H1 (cell line): ENCODE measurements around the gene SIX3. TPM values are rescaled to one million over a fixed set of nuclear protein-coding genes. Genes with fewer than 3 reads are reported as not detected.

Experiments
- CTCF ChIA-PET: fragments of 300-600 bp; sonication (Branson Sonifier 250); formaldehyde crosslinking; loops from one replicate; lab custom pipeline; 2021; ENCODE audit not compliant: partially characterized antibody; lab: Charles Lee
- POLR2A ChIA-PET: fragments of 300-600 bp; sonication (Branson Sonifier 250); formaldehyde crosslinking; loops from one replicate; lab custom pipeline; 2021; ENCODE audit warnings: inconsistent platforms; ENCODE audit not compliant: partially characterized antibody; lab: Charles Lee
- DNase-seq, 2 experiments: peaks; one replicate each; pipeline versions ENCODE4 v3.0.0 to v3.0.0-alpha.2; 2010 to 2022; ENCODE audit warnings: low spot score in 2 of 2, low read depth in 1 of 2, mixed read lengths in 1 of 2
- FAIRE-seq: peaks from 2 replicates; lab custom pipeline; 2011; peaks lifted over from hg19 to GRCh38; lab: Jason Lieb, UNC
- H2AFZ ChIP-seq: 2 replicates; pipeline ENCODE4 v1.8.1; 2012; ENCODE audit warnings: low read length, inconsistent platforms
- H2AK5ac ChIP-seq: 2 replicates; pipeline ENCODE4 v1.6.1; 2013; ENCODE audit warnings: low read depth, low read length
- H2BK120ac ChIP-seq: replicated peaks from 2 replicates; pipeline ENCODE3; 2013; ENCODE audit warnings: low read depth, low read length, inconsistent platforms
- H2BK12ac ChIP-seq: 2 replicates; pipeline ENCODE4 v1.6.1; 2013; ENCODE audit warnings: low read depth, low read length
- H2BK15ac ChIP-seq: 2 replicates; pipeline ENCODE4 v1.6.1; 2013; ENCODE audit warnings: low read length
- H2BK20ac ChIP-seq: 2 replicates; pipeline ENCODE4 v1.6.1; 2013; ENCODE audit warnings: low read length
- H2BK5ac ChIP-seq: 2 replicates; pipeline ENCODE4 v1.6.1; 2013; ENCODE audit warnings: low read depth, low read length
- H3K14ac ChIP-seq: 2 replicates; pipeline ENCODE4 v1.6.1; 2013; ENCODE audit warnings: inconsistent platforms; ENCODE audit not compliant: insufficient read length
- H3K18ac ChIP-seq: 2 replicates; pipeline ENCODE4 v1.6.1; 2013; ENCODE audit warnings: low read length; ENCODE audit errors: extremely low read depth
- H3K23ac ChIP-seq: 2 replicates; pipeline ENCODE4 v1.6.1; 2013; ENCODE audit warnings: inconsistent platforms; ENCODE audit not compliant: insufficient read length
- H3K23me2 ChIP-seq: 2 replicates; pipeline ENCODE4 v1.6.1; 2013; ENCODE audit warnings: low read depth, low read length
- H3K27ac ChIP-seq: 2 replicates; pipeline ENCODE4 v1.6.1; 2011; ENCODE audit warnings: low read depth, low read length, inconsistent platforms
- H3K27me3 ChIP-seq, 4 experiments: replicated peaks in 1 of 4; 1 replicate in 1 of 4; 2 replicates in 3 of 4; pipeline versions ENCODE4 v1.6.1 to v1.8.1; 2011 to 2013; ENCODE audit warnings: low read length in 3 of 4, mild to moderate bottlenecking in 3 of 4, inconsistent platforms in 2 of 4, mixed read lengths in 2 of 4, moderate library complexity in 1 of 4; ENCODE audit not compliant: control insufficient read depth in 3 of 4, insufficient read depth in 3 of 4; ENCODE audit errors: extremely low read depth in 1 of 4
- H3K36me3 ChIP-seq, 4 experiments: 2 replicates each; pipeline versions ENCODE4 v1.6.1 to v1.8.1; 2011 to 2013; ENCODE audit warnings: mild to moderate bottlenecking in 4 of 4, low read length in 3 of 4, moderate library complexity in 2 of 4, control low read depth in 1 of 4, inconsistent platforms in 1 of 4; ENCODE audit not compliant: insufficient read depth in 4 of 4, control insufficient read depth in 2 of 4
- H3K4ac ChIP-seq: replicated peaks from 2 replicates; pipeline ENCODE3; 2013; ENCODE audit warnings: low read length, low read depth, mixed read lengths, inconsistent platforms; ENCODE audit not compliant: insufficient read length
- H3K4me1 ChIP-seq, 4 experiments: replicated peaks in 1 of 4; 1 replicate in 1 of 4; 2 replicates in 3 of 4; pipeline versions ENCODE4 v1.6.1 to v1.8.1; 2011 to 2013; ENCODE audit warnings: low read length in 3 of 4, inconsistent platforms in 2 of 4, mixed read lengths in 1 of 4; ENCODE audit not compliant: insufficient read depth in 4 of 4, control insufficient read depth in 3 of 4
- H3K4me2 ChIP-seq, 2 experiments: 2 replicates each; pipeline versions ENCODE4 v1.6.1 to v1.8.1; 2011 to 2013; ENCODE audit warnings: low read depth in 2 of 2, low read length in 2 of 2, control low read depth in 1 of 2, inconsistent platforms in 1 of 2, mild to moderate bottlenecking in 1 of 2; ENCODE audit not compliant: insufficient read depth in 1 of 2
- H3K4me3 ChIP-seq, 4 experiments: fragments of 200-600, 300-600 bp in 1 of 4; sonication (generic), shearing (Covaris generic), sonication (Bioruptor Twin) in 1 of 4; 2 replicates each; pipeline versions ENCODE4 v1.5.1 to v1.8.1; 2011 to 2016; ENCODE audit warnings: low read length in 4 of 4, low read depth in 3 of 4, control low read depth in 2 of 4, inconsistent platforms in 2 of 4, mild to moderate bottlenecking in 2 of 4, mixed read lengths in 1 of 4, moderate library complexity in 1 of 4; ENCODE audit not compliant: insufficient read depth in 2 of 4; ENCODE audit errors: extremely low read depth in 1 of 4
- H3K56ac ChIP-seq: replicated peaks from 2 replicates; pipeline ENCODE3; 2013; ENCODE audit warnings: low read depth, mild to moderate bottlenecking, mixed read lengths, low read length, inconsistent platforms; ENCODE audit not compliant: insufficient read length
- H3K79me1 ChIP-seq: 2 replicates; pipeline ENCODE4 v1.6.1; 2013; ENCODE audit warnings: low read depth, low read length, control low read depth
- H3K79me2 ChIP-seq, 2 experiments: 2 replicates each; pipeline versions ENCODE4 v1.6.1 to v1.8.1; 2012 to 2013; ENCODE audit warnings: low read length in 2 of 2, mild to moderate bottlenecking in 2 of 2, inconsistent platforms in 1 of 2; ENCODE audit not compliant: insufficient read depth in 2 of 2, control insufficient read depth in 1 of 2
- H3K9ac ChIP-seq, 4 experiments: replicated peaks in 1 of 4; 1 replicate in 1 of 4; 2 replicates in 3 of 4; pipeline versions ENCODE4 v1.6.1 to v1.8.1; 2011 to 2013; ENCODE audit warnings: low read depth in 3 of 4, low read length in 3 of 4, control low read depth in 2 of 4, mild to moderate bottlenecking in 2 of 4, moderate library complexity in 2 of 4, inconsistent platforms in 1 of 4; ENCODE audit errors: extremely low read depth in 1 of 4
- H3K9me3 ChIP-seq, 2 experiments: 2 replicates each; pipeline versions ENCODE4 v1.6.1 to v1.8.1; 2012 to 2013; ENCODE audit warnings: mild to moderate bottlenecking in 2 of 2, moderate library complexity in 2 of 2, control low read depth in 1 of 2, inconsistent platforms in 1 of 2, low read depth in 1 of 2, low read length in 1 of 2, mixed read lengths in 1 of 2; ENCODE audit not compliant: insufficient read depth in 2 of 2
- H4K20me1 ChIP-seq, 2 experiments: replicated peaks in 1 of 2; 2 replicates each; pipeline versions ENCODE3 to v1.8.1; 2011 to 2013; ENCODE audit warnings: inconsistent platforms in 2 of 2, low read length in 2 of 2, mild to moderate bottlenecking in 1 of 2; ENCODE audit not compliant: insufficient read depth in 2 of 2, control insufficient read depth in 1 of 2
- H4K5ac ChIP-seq: 2 replicates; pipeline ENCODE4 v1.6.1; 2013; ENCODE audit warnings: low read length, low read depth, mixed read lengths, inconsistent platforms; ENCODE audit not compliant: insufficient read length
- H4K8ac ChIP-seq: 2 replicates; pipeline ENCODE4 v1.8.0; 2013; ENCODE audit warnings: mild to moderate bottlenecking, moderate library complexity, low read length, inconsistent platforms; ENCODE audit not compliant: insufficient read depth; ENCODE audit errors: extremely low read depth
- H4K91ac ChIP-seq: replicated peaks from 2 replicates; pipeline ENCODE3; 2013; ENCODE audit warnings: low read length, mixed read lengths, inconsistent platforms; ENCODE audit not compliant: insufficient read length
- RAD21 ChIP-seq, 2 experiments: IDR thresholded peaks in 1 of 2; conservative IDR thresholded peaks in 1 of 2; 2 replicates each; pipeline ENCODE4 v1.6.1; 2011; ENCODE audit warnings: low read depth in 2 of 2, low read length in 2 of 2, improper control_type of control experiment in 1 of 2, inconsistent platforms in 1 of 2, mild to moderate bottlenecking in 1 of 2, moderate library complexity in 1 of 2
- SUZ12 ChIP-seq: fragments of 200-600 bp; sonication (generic); IDR thresholded peaks from 2 replicates; pipeline ENCODE4 v1.6.1; 2012; ENCODE audit warnings: mild to moderate bottlenecking, inconsistent platforms, low read length, moderate library complexity, mixed read lengths
- WGBS, 2 experiments: shearing (Covaris generic) in 1 of 2; methylation state at CpG; one replicate each; pipeline versions ENCODE4 v1.1.6 to v1.1.7; 2013 to 2015; ENCODE audit warnings: low lambda C conversion rate in 2 of 2, mixed read lengths in 2 of 2, inconsistent platforms in 1 of 2, low coverage in 1 of 2, missing lambda C conversion rate in 1 of 2; ENCODE audit not compliant: insufficient replicate concordance in 2 of 2, insufficient coverage in 1 of 2, insufficient read length in 1 of 2; ENCODE audit errors: extremely low coverage in 1 of 2, missing lambda C conversion rate in 1 of 2; 5-methylcytosine and 5-hydroxymethylcytosine counted together
- polyA plus RNA-seq, 7 experiments: library from polyadenylated mRNA; depleted of rRNA in 3 of 7; stranded (reverse) in 5 of 7; unstranded in 2 of 7; fragments of >200 nt in 5 of 7; fragments of 200-250 nt in 2 of 7; gene quantifications; 1 replicate in 5 of 7; 2 replicates in 1 of 7; 4 replicates in 1 of 7; pipeline versions ENCODE4 v1.2.1 to v1.2.3, GENCODE V29; 2011 to 2013; ENCODE audit warnings: missing spikeins in 2 of 7, mixed read lengths in 2 of 7
- total RNA-seq: library from RNA; stranded (reverse); fragmentation: NEBNext Ultra II Directional; extraction: Animal tissue kit (Norgen Biotek cat#: 25700); gene quantifications from 2 replicates; pipeline ENCODE4 v1.2.1, GENCODE V29; 2021
- TF ChIP-seq, protein P1 (sequence below), 3 experiments: IDR thresholded peaks; 1 replicate in 2 of 3; 2 replicates in 1 of 3; pipeline versions ENCODE4 v1.5.1 to v1.6.1; 2011; ENCODE audit warnings: low read length in 3 of 3, mild to moderate bottlenecking in 3 of 3, inconsistent platforms in 2 of 3, low read depth in 1 of 3, moderate library complexity in 1 of 3; ENCODE audit not compliant: insufficient read depth in 1 of 3; ENCODE audit errors: control extremely low read depth in 1 of 3

Gene SIX3
- total and polyA plus RNA-seq, 2 of the 8 experiments (the other 6 are each of a cell fraction or from before 2014, with no cell fraction given): 0.02 to 0.19 TPM

DNA sequence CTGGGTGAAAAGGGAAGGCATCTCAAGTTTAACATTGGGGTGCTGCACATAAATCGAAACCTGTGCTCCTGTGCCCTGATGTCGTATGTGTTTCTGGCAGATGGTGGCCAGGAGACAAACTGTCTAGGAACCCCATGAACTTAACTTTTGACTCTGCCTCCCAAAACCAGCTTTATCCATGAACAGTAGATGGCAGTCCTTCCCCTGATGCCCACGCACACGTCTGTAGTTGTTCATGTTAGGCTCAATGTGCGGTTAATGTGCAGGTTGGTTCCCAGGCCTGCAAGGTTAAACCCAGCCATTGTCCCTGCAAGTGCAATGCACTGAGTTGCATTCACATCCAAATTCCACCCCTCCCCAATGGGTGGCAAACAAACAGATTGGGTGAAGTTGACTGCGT is 44.1 kb upstream of the SIX3 start:
- H3K23me2 ChIP-seq: no peaks in the 10 kb centered on the region

More for the DNA sequence above, 44.1 kb upstream of the SIX3 start:
- Histone ChIP-seq H3K14ac (no peak overlapping the region), H3K9ac (no peak overlapping the region), H3K4me3 (no peak overlapping the region), H3K79me1 (no peaks in the 10 kb centered on the region), H3K9me3 (0 out of 4 replicates have a peak, but pooled peaks cover 0 to 2% of the 10 kb centered on the region in 2 experiments), H4K20me1 (no peaks in the 10 kb centered on the region), H3K56ac (no peak overlapping the region), H3K36me3 (no peaks in the 10 kb centered on the region), H2AFZ (no peak overlapping the region), H2AK5ac (no peak overlapping the region), H2BK5ac (no peak overlapping the region), H4K8ac (no peak overlapping the region), H3K4me1 (no peaks in the 10 kb centered on the region), H3K79me2 (no peaks in the 10 kb centered on the region), H3K27me3 (no peaks in the 10 kb centered on the region), H4K91ac (no peak overlapping the region), H4K5ac (no peak overlapping the region), H2BK12ac (no peak overlapping the region), H3K4ac (no peak overlapping the region), H3K23ac (no peak overlapping the region), H2BK20ac (no peak overlapping the region), H2BK120ac (no peak overlapping the region), H3K18ac (no peak overlapping the region), H3K27ac (no peak overlapping the region), H2BK15ac (no peak overlapping the region), H3K4me2 (no peak overlapping the region)
- FAIRE-seq (no peak), DNase-seq (no peak)
- POLR2A ChIA-PET: no interaction called here
- TF ChIP-seq, protein P1, sequence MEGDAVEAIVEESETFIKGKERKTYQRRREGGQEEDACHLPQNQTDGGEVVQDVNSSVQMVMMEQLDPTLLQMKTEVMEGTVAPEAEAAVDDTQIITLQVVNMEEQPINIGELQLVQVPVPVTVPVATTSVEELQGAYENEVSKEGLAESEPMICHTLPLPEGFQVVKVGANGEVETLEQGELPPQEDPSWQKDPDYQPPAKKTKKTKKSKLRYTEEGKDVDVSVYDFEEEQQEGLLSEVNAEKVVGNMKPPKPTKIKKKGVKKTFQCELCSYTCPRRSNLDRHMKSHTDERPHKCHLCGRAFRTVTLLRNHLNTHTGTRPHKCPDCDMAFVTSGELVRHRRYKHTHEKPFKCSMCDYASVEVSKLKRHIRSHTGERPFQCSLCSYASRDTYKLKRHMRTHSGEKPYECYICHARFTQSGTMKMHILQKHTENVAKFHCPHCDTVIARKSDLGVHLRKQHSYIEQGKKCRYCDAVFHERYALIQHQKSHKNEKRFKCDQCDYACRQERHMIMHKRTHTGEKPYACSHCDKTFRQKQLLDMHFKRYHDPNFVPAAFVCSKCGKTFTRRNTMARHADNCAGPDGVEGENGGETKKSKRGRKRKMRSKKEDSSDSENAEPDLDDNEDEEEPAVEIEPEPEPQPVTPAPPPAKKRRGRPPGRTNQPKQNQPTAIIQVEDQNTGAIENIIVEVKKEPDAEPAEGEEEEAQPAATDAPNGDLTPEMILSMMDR (IDR thresholded peaks at IDR 0.05; ENCODE audit: control extremely low read depth in 1 of 3, insufficient read depth in 1 of 3, low read depth in 1 of 3, low read length in 3 of 3): peak in 1 of 3 experiments; percentile 31; a peak in 1 of 4 replicates
- TF ChIP-seq SUZ12 (no peak), RAD21 (IDR thresholded peaks at IDR 0.05 in 1 of 2, conservative IDR thresholded peaks at IDR 0.05 in 1 of 2; ENCODE audit: low read depth in 2 of 2, low read length in 2 of 2) (peak in 1 of 2 experiments; percentile 48; a peak in 2 of 4 replicates)
- 83% methylated on average over 6 of the region's 6 CpGs; no CpG with 5 or more reads in 1 of the 2 experiments for WGBS, 2 experiments
- CTCF ChIA-PET: interaction anchor here (0.6 to 3.4 kb wide), 8 partner anchors 9 to 854 kb away, joined by 3 to 10 read pairs (median 4); no protein-coding TSS in a partner anchor
